ENCODE results near the gene ECE1.
"Not testable (repeated sequence)": the region's sequence is repeated elsewhere in the genome, so short reads cannot be mapped to it uniquely, and the experiment has no call there.

Gene ECE1

DNA sequence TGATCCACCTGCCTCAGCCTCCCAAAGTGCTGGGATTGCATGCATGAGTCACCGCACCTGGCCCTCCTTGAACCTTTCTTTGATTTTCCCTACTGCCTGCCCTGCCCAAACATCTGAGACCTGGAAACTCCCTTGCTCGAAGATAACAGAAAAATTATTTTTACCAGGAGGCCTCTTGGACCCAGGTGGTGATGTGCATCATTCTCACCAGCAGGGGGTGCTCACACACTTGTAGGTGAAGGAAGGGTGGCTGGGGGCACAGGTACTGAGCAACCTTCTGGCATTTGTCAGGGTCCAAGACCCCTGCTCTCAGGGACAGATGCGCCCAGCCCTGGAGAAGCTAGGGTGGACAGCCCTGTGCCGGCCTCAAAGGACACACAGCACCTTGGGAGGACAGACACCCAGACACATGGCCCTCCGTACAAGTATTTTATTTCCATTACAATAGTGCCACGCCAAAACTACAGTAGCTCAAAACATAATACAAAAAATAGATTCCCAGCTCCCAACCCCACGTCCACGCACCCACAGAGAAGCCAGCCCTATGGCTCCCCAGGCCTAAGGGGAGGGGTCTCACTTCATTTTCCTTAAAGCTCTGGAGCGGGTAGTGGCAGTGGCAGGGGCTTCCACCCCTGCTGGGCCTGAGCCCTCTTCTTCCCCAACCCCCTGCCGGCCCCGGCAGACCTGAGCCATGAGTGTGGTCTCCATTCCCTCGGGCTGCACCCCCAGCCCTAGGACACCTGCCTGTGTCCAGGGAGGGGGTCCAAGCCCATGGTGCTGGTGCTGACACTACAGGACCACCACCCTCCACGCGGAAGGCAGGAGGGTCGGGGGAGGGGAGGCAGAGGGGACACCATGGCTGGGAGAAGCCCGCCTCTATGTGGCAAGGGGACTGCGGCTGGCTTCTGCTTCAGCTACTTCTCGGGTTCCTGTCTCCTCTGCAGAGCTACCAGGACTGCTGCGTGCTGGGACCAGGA is 73.1 kb downstream of the ECE1 start:
- no peak for DNase-seq

GRCh38 chr1:21212126-21212525 is 78.1 kb downstream of the ECE1 start:
- no peak for DNase-seq

GRCh38 chr1:21208137-21208700 is 82.0 kb downstream of the ECE1 start:
- DNase-seq: not testable (repeated sequence)

DNA sequence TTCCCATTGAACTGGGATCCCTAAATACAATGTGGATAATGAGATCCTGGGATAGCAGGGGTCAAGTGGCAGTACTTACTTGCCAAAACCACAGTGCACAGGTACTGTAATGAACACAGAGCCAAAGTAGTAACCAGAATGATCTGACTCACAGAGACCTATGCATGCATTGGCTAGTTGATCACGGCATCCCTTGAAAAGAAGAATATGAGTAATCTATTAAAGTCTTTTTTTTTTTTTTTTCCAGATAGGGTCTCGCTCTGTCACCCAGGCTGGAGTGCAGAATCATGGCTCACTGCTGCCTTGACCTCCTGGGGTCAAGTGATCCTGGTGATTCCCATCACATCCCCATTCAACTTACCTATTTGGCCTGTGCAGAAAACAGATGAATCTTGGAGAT is 84.1 kb downstream of the ECE1 start:
- no peak for DNase-seq

- DNase-seq: no peak
These were observed 84.8 kb downstream of the ECE1 start for GRCh38 chr1:21205416-21205815.

DNA sequence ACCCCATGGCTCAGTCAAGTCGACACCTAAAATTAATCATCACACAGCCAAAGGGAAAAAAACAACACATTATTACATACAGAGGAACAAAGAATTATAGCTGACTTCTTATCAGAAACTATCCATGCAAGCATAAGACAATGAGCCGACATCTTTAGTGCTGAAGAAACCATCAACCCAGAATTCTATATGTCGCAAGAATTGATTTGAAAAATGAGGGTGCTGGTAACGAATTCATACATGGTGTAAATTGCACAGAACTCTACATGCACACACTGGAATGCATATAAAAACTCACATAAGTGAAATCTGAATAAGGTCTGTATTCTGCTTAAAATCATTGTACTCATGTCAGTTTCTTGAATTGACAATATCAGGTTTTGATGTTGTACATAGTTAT is 88.6 kb downstream of the ECE1 start:
- no peak for DNase-seq

DNA sequence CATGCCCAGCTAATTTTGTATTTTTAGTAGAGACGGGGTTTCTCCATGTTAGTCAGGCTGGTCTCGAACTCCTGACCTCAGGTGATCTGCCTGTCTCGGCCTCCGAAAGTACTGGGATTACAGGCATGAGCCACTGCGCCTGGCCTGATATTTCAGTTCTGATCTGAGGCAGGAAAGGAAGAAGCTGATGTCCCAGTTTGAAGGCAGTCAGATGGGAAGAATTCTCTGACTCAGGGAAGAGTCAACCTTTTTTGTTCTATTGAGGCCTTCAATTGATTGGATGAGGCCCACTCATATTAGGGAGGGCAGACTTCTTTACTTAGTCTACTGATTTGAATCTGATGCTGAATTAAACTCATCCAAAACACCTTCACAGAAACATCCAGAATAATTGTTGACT is 89.0 kb downstream of the ECE1 start:
- DNase-seq: not testable (repeated sequence)

GRCh38 chr1:21200767-21201166 is 89.5 kb downstream of the ECE1 start:
- no peak for DNase-seq

DNA sequence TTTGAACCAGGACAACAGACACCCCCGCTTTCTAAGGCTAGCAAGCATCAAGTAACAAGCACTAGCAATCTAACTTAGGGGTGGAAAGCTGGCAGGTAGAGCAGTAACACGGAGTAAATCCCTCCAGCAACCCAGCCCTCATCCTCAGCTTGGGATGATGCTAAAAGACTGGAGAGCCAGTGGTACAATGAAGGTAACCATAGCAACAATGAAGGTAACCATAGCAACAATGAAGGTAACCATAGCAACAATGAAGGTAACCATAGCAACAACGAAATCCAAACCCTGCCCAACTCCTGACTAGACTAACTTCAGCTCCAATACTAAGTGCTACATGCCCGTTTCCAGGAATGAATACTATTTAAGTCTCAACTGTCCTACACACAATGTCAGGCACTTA is 91.3 kb downstream of the ECE1 start:
- no peak for DNase-seq

GRCh38 chr1:21192871-21193270 is 97.4 kb downstream of the ECE1 start:
- DNase-seq: no peak

DNA sequence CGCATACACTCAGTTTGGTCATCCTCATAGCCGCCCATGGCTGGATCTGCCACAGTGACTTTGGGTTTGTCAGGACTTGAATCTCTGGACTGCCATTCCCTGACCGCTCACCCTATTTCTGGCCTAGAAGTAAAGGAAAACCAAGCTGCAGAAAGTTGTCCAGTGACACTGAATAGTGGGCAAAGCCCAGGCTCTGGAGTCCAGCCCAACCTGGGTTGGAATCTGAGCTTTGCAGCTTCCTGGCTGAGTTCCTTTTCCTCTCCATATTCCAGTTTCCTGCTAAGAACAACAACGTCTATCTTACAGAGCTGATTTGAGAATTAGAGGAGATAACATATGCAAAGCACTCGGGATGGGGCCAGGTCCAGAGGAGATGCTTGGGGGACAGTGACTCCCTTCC is 98.0 kb downstream of the ECE1 start:
- DNase-seq: no peak

DNA sequence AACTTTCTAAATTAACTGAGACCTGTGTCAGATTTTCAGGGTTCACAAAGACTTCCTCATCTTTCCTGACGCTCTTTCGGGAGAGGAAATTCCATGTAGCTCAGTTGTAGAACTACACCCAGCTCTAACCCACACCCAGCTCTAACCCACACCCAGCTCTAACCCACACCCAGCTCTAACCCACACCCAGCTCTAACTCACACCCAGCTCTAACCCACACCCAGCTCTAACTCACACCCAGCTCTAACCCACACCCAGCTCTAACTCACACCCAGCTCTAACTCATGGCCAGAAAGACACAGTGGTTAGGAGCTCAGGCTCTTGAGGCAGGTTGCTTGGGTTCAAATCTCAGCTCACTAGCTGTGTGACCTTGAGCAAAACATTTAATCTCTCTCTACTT is 99.5 kb downstream of the ECE1 start:
- not testable (repeated sequence) for DNase-seq

DNA sequence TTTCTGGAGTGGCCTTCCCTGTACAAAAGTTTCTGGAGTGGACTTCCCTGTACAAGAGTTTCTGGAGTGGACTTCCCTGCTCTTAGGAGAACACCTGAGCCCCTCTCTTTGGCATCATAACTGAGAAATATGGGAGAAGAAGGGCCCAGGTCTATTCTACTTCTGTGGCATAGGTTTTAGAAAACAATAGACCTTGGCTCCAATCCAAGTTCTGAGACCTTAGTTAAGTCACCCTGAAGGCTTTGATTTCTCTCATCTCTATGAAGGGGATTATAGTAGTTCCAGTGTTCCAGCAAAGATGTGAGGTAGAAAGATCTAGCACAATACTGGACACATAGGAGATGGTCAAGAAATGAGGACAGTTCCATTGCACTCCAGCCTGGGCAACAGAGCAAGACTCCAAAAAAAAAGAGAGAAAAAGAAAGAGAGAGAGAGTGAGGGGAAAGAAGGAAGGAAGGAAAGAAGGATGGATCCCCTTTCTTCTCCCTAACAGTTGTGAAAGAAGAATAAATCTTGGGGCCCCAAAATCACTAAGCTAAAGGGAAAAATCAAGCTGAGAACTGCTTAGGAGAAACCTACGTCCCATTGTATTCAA is 100.3 kb downstream of the ECE1 start:
- DNase-seq: no peak

DNA sequence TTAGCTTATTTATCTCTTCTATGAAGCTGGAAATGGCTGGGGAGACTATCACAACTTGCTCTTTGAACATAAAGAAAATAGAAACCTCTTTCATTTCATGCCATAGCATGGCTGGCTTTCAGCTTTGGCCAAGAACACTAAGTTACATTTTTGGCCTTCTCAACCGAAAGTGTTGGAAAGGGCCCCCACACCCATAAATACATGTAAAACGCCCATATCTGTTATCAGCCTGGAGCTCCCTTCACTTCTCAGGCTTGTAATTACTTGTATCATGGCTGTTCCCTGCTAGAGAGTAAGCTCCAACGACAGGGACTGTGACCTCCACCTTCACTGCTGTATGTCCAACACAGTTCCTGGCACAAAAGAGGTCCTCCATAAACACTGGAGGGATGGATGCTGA is 100.8 kb downstream of the ECE1 start:
- no peak for DNase-seq

DNA sequence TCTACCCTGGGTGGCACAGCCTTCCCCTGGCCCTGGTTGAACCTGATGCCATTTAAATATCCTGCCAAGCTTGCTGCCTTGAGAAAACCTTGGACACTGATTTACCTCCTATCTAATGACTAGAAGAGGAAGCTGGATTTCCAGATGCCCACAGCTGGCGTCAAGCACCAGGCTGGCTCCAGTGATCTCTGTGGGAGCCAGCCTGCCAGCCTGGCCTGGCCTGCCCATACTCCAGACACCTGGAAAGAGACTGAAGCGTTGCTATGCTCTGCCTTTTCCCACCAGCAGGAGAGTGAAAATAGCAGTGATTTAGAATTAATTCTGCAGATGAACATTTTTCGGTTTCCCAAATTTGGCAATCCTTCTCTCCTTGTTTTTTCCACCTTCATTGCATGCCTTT is 102.0 kb downstream of the ECE1 start:
- DNase-seq: peak; percentile 16

DNA sequence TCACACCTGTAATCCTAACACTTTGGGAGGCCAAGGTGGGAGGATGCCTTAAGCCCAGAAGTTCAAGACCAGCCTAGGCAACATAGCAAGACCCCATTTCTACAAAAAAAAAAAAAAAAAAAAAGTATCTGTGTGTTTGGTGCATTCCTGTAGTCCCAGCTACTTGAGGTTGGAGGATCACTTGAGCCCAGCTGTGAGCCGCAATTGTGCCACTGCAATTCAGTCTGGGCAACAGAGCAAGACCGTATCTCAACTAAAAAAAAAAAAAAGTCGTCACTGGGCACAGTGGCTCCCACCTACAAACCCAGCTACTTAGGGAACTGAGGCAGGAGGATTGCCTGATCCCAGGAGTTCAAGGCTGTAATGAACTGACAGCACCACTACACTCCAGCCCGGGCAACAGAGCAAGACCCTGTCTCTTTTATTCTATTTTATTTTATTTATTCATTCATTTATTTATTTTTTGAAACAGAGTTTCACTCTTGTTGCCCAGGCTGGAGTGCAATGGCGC is 105.0 kb downstream of the ECE1 start:
- DNase-seq: peak; percentile 26

- no peak for DNase-seq
These were observed 106.0 kb downstream of the ECE1 start for GRCh38 chr1:21184276-21184675.

DNA sequence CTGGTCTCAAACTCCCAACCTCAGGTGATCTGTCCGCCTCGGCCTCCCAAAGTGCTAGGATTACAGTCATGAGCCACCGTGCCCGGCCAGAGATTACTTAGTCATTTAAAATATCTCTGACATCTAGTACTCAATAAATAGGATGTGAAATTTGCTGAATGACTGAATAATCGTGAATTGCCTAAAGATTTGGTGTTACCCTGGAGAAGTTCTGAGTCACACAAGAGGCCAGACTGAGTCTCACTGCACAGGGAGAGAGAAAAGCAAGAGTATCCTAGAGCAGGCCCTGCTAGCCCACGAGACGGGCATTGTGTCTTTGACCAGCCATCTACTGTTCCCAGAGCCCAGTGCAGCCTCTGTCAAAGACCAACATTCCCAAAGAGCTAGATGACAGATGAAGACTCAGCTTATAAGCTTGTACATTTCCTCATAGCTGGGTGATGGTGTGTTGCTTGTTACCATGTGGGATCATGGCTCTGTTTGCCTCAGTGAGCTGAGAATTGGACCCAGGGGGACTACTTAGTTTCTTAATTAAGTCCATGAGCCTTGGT is 108.0 kb downstream of the ECE1 start:
- no peak for DNase-seq

GRCh38 chr1:21178271-21178670 is 112.0 kb downstream of the ECE1 start:
- not testable (repeated sequence) for DNase-seq

DNA sequence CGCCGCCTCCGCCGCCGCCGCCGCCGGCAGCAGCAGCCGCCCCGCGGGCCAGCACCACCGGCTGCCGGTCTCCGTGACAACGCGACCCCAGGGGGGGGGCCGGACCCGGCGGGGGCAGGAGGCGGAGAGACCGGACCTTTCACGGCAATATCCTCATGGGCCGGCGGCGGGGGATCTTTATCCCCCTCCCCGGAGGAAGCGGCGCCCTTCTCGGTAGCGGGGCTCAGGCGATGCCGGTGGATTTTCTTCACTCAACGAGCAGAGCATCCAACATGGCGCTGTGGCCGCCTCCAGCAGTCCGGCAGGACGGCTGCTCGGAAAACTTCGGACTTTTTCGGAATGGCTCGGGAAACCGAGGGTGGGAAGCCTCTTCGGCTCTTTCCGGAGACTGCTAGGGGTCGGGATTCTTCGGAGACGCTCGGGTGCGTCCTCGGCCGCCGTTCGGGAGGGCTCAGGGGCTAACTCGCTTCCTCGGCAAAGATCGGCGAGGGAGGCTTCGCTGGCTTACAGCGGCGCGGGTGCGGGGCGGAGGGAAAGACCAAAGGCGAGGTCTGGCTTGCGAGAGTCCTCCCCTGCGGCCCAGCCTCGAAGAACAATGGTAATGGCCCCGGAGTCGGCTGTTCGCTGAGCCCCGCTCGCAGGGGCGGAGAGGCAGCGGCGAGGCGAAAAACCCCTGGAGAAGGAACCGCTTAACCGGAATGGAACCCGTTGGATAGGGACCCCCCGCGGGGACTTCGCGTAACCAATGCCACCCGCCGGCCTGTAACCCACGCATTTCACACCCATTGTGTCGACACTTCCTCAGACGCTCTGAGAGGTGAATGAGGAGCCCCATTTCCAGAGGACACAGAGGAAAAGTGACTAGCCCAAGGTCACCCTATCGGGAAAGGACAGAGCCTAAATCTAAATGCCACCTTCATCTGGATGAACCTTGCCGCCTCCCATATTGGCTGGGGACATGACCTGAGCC is 113.4 kb downstream of the ECE1 start, which contains the start of gene EIF4G3:
Gene EIF4G3 (minus strand): TSS at position 312 of the 970 bp plus-strand sequence. CDS start 174,155 bp downstream, outside the sequence.
- peak; percentile 97 for DNase-seq

DNA sequence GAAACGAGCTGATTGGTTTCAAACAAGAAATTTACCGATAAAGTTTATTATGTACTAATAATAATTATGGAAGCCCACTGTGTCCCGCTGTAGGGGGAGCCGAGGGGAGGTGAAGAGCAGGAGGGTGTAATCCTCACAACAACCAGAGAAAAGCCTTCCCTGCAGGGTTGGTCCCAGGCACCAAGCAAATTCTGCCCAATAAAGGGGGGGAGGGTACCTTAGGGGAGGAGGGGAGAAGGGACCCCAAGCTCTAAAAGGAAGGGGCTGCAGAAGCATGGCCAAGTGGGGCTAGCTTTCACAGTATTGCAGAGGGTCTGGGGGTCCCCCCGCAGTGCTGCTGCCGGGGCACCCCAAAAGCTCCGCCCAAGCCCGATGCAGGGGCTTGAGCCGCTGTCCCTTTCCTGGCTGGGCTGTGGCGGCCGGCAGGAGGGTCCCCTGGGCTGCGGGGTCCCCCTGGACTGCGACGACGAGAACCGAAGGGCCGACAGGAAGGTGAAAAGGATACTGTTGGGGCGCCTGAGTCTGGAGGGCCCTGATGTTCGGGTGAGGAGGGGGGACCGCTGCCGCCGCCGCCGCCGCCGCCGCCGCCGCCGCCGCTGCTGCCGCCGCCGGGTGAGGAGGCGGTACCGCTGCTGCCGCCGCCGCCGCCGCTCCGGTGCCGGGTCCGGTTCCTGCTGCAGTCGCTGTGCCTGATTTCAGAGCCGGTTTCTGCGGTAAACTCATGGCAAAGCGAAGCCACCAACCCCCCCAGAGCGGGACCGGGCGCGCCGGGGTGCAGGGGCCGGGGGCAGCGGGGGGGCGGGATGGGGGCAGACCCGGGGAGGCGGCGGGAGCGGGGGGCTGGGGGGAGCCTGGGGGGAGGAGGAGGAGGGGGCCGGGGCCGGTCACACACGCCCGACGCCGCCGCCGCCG is 114.3 kb downstream of the ECE1 start:
- peak; percentile 17 for DNase-seq

All from DMS79 (cell line).